NCI-H187 treated with DMSO at 0.1 percent for 48 hours (cell line): Measurements from ENCODE around the gene FFAR1.

Experiments
- DNase-seq: peaks from one replicate; lab custom pipeline; 2025; lab: John Stamatoyannopoulos, UW

The FFAR1 gene, protein sequence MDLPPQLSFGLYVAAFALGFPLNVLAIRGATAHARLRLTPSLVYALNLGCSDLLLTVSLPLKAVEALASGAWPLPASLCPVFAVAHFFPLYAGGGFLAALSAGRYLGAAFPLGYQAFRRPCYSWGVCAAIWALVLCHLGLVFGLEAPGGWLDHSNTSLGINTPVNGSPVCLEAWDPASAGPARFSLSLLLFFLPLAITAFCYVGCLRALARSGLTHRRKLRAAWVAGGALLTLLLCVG (N-terminal part only)

DNA sequence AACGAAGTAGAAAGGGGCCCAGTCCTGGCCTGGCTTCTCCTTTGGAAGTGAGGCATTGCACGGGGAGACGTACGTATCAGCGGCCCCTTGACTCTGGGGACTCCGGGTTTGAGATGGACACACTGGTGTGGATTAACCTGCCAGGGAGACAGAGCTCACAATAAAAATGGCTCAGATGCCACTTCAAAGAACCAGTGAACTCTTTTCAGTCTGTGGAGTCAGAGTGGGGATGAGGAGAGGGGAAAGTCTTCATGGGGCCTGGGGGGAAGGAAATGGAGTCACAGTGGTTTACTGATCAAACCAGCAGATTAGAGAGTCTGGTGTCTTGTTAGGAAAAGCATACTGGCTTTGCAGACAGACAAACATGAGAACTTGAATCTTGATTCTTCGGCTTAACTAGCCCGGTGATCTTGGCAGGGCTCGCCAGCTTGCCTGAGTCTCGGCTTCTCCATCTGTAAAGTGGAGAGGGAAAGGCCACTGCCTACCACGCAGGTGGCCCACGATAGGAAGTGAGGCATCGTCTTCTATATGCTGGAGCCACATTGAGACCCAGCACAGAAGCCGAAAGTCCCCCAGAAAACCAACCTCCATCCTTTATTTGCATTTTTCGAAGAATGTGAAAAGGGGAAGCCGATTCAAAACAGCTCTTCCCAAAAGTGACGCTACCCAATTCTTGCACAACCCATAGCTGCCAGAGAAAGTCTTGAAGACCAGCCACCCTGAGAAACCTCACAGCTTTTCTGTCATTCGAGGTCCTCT lies at the start of gene FFAR1:
FFAR1 (plus strand) TSS at position 732 of the 759 bp plus-strand sequence. CDS start 3,650 bp downstream, outside the sequence.
- DNase-seq, result no peak

DNA sequence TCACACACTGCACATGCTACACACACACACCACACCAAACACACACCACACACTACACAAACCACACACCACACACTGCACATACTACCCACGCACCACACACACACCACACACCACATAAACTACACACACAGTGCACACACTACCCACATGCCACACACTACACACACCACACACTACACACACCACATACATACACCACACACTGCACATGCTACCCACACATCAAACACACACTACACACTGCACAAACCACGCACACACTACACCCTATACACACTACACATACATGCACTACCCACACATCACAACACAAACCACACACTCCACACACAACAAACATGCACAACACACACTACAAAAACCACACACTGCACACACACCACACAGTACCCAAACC lies 49.8 kb upstream of the FFAR1 start:
- no peak for DNase-seq

DNA sequence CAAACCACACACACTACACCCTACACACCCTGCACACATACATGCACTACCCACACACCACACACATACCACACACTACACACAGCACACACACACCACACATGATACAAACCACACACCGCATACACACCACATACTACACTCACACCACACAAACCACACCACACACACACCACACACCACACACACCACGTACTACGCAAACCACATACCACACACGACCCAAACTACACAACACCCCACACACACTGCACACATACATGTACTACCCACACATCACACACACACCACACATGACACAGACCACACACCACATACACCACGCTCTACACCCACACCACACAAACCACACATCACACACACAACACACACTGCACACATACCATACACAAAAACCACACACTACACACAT lies 49.1 kb upstream of the FFAR1 start:
- no peak for DNase-seq

DNA sequence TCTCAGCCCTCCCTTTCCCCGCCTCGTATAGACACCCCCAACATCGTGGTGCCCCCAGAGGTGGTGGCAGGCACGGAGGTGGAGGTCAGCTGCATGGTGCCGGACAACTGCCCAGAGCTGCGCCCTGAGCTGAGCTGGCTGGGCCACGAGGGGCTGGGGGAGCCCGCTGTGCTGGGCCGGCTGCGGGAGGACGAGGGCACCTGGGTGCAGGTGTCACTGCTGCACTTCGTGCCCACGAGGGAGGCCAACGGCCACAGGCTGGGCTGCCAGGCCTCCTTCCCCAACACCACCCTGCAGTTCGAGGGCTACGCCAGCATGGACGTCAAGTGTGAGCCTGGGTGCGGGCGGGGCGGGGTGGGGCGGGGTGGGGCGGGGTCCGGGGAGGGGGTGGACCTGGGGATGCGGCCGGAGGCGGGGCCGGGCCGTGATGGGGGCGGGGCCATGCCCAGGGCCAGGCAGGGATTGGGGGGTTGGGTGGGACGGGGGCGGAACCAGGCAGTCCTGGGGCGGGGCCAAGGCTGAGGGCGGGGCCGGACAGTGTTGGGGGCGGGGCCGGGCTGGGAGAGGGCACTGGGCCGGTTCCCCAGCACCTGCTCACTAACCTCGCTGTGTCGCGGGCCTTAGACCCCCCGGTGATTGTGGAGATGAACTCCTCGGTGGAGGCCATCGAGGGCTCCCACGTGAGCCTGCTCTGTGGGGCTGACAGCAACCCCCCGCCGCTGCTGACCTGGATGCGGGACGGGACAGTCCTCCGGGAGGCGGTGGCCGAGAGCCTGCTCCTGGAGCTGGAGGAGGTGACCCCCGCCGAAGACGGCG lies 48.0 kb upstream of the FFAR1 start:
- no peak for DNase-seq

DNA sequence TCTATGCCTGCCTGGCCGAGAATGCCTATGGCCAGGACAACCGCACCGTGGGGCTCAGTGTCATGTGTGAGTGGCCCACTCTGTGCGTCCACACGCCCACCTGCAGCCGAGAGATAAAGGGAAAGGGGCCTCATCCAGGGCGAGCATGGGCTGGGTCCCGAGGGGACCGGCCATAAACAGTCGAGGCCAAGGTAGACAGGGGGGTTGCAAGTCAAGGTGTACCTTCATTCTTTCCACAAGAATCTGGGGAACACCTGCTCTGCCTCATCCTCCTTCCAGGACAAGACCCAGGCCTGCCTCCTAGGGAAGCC lies 47.4 kb upstream of the FFAR1 start:
- DNase-seq, result no peak

DNA sequence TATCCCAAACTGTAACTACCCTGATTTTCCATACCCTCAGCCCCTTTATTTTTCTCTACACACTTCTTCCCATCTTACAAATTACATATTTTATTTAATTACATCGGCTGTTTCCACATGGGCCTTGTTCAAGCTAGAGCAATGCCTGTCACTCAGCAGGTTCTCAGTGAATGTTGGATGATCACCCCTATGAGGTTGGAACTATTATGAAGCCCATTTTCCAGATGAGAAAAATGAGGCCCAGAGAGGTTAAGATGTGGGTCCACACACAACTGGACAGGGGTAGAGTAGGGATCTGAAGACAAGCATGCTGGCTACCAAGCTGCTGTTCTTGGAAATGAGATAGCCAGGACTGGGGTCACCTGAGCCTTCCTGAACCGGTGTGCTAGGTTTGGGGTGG lies 45.7 kb upstream of the FFAR1 start:
- no peak for DNase-seq

DNA sequence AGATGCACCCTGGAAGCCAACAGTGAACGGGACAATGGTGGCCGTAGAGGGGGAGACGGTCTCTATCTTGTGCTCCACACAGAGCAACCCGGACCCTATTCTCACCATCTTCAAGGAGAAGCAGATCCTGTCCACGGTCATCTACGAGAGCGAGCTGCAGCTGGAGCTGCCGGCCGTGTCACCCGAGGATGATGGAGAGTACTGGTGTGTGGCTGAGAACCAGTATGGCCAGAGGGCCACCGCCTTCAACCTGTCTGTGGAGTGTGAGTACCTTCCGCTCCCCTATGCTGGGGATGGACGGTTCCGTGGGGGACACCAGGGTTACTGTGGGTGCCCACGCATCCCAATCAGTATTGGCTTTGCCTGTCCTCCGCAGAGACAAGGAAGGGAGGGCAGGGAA lies 45.3 kb upstream of the FFAR1 start:
- no peak for DNase-seq

DNA sequence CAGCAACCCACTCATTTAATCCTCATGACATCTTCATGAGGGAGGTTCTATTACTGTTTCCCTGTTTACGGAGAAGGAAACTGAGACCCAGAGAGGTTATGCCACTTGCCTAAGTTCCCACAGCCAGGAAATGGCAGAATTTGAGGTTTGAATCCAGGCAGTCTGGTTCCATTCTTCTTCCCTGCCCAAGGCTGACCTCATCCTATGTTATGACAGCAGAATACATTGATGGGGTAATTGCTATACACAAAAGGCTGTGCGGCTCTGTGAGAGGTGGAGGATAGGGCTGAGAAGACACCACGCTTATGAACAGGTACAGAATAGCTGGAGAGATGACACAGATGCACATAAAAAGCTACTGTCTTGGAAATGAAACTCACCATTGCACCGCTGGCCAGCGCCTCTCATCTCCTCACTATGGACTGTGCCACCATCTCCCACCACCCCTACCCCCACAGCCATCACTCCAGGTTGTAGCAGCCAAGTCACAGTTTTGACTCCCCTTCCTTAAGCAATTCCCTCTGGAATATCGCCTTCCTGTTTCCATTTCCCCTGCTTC lies 44.3 kb upstream of the FFAR1 start:
- no peak for DNase-seq

DNA sequence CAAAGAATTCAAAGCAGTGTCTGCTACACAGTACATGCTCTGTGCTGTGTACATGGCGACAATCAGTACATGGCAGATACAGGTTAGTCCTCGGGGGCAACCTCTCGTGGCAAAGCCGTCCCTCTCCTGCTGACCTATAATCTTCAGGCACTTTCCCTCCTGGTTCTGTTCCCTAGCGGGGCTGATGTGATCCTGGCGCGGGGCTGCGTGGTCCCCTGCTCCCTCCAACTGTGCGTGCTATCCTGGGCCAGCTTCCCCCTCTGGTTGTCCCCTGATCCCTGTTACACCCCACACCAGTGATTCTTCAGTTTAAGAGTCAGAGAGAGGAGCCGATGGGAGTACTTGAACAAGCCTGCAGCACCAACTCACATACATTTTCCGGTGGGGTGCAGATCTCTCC lies 43.7 kb upstream of the FFAR1 start:
- DNase-seq, result no peak

DNA sequence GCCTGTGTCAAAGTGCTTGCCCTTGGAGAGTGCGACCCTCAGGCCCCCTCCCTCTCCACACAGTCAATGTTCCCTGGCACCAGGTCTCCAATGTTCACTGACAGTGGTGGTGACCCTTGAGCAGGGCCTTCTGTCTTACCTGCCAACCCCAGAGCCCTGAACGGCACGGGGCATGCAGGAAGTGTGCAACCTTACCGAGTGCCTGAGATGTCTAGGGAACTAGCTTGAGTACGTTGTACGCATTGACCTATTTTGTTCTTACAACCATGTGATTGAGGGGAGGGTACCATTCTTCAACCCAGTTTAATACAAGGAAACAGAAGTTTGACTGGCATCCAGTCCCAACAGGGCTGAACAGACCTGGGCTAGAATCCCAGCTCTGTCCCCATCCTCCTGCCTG lies 42.5 kb upstream of the FFAR1 start:
- DNase-seq, result no peak

DNA sequence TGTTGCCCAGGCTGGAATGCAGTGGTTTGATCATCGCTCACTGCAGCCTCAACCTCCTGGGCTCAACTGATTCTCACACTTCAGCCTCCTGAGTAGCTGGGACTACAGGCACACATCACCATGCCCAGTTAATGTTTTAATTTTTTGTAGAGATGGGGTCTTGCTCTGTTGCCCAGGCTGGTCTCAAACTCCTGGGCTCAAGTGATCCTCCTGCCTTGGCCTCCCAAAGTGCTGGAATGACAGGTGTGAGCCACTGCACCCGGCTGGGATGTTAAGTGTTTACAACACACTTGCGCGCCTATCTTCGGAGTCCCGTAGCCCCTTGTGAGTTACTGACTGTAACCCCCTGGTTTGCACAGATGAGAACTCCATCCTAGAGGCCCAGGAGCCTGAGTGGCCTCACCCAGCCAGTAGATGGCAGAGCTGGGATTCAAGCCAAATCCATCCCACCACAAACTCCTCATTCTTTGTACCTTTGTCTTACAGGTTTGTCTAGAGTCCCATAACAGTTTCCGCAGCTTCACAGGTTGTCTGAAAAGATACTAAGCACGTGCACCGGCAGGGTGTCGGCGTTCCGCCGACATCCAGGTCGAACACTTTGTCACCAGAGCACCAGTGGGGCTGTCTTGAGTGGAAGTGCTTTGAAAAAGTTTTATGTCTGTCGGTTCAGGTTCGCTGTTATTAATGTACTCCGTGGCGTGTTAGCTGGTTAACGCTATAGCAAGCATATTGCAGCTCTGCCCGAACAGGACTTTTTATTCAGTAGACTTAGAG lies 41.0 kb upstream of the FFAR1 start:
- DNase-seq, result no peak

DNA sequence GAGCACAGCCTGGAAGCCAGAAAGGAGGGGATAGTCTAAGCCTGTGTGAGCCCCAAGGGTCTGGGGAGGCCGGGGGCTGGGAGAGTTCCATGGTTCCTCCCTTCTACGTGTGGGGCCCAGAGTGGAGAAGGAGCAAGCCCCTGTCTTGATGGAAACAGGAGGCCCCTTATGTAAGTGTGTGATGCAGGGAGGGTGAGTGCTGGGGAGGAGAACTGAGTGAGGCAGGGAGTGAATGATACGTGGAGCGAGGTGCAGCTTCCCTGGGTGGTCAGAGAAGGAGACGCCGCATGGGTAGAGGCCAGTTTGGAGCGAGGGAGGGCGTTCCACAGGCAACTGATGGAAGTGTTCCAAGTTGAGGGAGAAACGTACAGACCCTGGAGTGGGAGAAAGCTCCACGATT lies 39.8 kb upstream of the FFAR1 start:
- DNase-seq, result no peak

DNA sequence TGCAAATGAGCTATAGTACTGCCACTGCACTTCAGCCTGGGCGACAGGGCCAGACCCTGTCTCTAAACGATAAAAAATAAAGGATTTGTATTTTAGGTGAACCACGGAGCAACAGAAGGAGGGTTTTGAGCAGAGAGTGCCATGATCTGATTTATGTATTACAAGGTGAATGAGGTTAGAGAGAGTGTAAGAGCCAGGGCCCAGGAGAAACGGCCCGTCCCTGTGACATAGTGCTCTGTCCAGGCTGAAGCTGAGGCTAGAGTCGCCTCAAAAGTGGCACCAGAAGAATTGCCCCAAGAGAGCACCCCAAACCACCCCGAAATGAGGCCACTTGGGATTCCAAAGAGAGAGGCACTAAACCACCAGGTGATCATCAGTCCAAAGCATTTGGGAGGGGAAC lies 38.8 kb upstream of the FFAR1 start:
- no peak for DNase-seq

DNA sequence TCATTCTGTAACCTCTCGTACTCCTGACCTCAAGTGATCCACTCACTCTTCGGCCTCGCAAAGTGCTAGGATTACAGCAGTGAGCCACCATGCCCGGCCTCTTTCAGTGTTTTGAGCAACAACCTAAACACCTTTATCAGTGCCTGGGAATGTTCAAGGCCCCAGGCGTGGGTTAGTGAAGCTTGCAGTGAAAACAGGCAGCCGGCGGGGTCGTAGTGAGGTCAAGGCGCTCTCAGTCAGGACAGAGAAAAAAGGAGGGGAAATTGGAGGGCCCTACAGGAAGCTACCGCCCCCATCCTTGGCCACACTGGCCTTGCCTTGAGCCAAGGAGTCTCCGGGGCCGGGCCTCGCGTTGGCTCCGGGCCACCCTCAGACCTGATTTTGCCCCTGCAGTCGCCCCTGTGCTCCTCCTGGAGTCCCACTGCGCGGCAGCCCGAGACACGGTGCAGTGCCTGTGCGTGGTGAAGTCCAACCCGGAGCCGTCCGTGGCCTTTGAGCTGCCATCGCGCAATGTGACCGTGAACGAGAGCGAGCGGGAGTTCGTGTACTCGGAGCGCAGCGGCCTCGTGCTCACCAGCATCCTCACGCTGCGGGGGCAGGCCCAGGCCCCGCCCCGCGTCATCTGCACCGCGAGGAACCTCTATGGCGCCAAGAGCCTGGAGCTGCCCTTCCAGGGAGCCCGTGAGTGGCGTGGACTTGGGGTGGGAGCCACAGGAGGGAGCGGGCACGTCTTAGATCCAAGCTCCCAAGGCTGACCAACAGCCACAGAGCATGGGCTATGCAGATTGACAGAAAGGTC lies 38.0 kb upstream of the FFAR1 start:
- DNase-seq, result no peak

DNA sequence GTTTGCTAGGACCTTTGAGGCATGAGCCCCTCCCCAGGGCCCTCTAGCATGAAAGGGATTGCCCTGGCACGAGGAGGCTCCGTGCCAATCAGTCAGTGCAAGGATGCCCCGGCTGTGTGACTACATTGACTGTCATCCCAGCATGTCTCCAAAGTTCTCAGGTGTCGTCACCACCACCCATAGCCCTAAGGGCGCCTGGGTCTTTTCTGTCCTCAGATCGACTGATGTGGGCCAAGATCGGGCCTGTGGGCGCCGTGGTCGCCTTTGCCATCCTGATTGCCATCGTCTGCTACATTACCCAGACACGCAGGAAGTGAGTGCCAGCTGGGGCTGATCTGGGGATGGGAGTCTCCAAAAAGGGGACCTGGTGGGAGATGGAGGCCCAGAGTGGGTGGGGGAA lies 37.4 kb upstream of the FFAR1 start:
- DNase-seq, result no peak

DNA sequence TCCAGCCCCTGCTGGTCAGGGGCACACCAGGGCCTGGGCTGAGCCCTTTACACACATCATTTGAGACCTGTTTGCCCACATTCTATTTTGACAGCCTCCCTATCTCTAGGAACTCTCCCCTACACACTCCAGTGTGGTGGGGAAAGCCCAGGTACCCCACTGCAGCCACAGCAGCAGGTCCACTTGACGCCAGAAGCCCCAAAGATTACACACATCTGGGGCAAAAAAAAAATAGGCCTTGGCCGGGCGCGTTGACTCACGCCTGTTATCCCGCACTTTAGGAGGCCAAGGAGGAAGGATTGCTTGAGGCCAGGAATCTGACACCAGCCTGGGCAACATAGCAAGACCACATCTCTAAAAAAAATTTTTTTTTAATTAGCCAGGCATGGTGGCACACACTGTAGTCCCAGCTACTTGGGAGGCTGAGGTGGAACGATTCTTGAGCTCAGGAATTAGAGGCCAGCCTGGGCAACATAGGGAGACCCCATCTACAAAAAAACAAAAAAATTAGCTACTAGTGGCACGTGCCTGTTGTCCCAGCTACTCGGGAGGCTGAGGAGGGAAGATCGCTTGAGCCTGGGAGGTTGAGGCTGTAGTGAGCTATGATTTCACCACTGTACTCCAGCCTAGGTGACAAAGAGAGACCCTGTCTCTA lies 36.8 kb upstream of the FFAR1 start:
- DNase-seq, result no peak

DNA sequence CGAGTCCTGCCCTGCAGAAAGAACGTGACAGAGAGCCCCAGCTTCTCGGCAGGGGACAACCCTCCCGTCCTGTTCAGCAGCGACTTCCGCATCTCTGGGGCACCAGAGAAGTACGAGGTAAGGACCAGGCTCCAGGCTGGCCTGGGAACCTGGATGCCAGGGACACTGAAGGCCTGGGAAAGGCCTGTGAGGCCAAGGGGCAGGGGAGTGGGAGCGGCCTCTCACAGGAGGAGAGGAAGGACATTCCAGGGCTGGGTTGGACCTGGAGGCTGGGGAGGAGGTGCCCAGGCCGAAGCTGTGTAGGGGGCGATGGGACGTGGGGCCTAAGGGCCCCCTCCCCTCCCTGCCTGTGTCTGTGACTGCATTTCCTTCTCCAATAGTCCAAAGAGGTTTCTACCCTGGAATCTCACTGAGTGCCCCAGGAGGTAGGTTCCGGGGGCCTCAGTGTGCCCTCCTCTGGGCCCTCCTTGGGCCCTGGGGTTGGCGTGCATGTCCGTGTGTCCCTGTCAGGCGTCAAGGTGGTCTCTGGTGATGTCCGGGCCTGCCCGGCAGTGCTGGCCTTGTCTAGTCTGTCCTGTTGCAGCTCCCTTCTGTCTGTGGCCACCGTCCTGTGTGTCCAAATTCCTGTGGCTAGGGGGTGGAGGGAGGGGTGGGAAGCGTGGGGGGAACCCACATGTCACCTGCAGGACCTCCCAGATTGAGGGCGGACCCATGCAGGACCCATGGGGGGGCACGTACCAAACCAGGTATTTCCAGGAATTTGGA lies 35.6 kb upstream of the FFAR1 start:
- no peak for DNase-seq

DNA sequence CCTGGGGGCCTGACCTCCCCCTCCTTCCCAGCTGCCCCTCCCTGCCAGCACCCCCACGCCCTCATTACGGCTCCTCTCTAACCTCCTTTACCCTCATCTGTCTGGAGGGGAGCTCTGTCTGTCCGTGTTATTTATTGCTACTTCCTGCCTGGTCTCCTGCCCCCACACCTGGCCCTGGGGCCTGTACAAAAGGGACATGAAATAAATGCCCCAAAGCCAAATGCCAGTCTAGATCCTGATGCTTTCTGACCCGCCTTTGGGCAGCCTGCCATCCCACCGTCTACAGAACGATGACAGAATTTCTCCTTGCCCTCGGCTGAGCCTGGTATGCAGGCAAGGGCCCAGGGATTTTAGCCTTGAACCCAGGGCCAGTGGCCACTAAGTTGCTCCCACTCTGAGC lies 34.1 kb upstream of the FFAR1 start:
- DNase-seq, result no peak

DNA sequence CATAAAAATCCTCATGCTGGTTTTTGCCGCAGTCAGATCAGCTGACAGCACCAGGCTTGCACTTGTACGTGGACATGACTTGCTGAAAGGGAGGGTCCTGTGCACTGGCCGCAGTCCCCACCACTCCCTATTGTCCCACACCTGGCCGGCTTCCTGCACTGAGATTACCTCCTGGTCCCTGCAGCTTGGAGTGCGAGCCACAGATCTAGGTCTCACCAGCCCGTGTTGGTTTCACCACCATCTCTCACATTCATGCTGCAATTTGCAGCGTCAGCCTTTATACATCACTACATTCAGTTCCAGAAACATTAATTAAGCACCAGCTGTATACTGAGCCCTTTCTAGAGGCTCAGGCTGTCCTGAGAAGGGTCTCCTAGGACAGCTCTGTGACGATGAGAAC lies 33.7 kb upstream of the FFAR1 start:
- DNase-seq, result no peak
